PFSK-1 (cell line): Measurements from ENCODE around the gene ACD.

Experiments
- FOXP2 ChIP-seq: optimal IDR thresholded peaks from 2 replicates; pipeline ENCODE3; 2011; ENCODE audit warnings: borderline replicate concordance, control low read depth, inconsistent platforms; ENCODE audit not compliant: insufficient read depth; ENCODE audit errors: extremely low read length, extremely low read depth
- POLR2AphosphoS5 ChIP-seq: IDR thresholded peaks from 2 replicates; pipeline ENCODE4 v1.6.1; 2012; ENCODE audit warnings: low read depth, mild to moderate bottlenecking, control low read depth, low read length, moderate library complexity
- SIN3A ChIP-seq: IDR thresholded peaks from 2 replicates; pipeline ENCODE4 v1.6.1; 2012; ENCODE audit warnings: mild to moderate bottlenecking, low read length, moderate library complexity, borderline replicate concordance; ENCODE audit not compliant: insufficient read depth
- TAF1 ChIP-seq: IDR thresholded peaks from 2 replicates; pipeline ENCODE4 v1.6.1; 2012; ENCODE audit warnings: low read length, control low read depth, borderline replicate concordance; ENCODE audit not compliant: insufficient read depth
- TF ChIP-seq, protein P1 (sequence below), 2 experiments: IDR thresholded peaks; 2 replicates each; pipeline versions ENCODE4 v1.6.1 to v1.8.0; 2011 to 2012; ENCODE audit warnings: low read depth in 2 of 2, low read length in 2 of 2, control low read depth in 1 of 2, inconsistent platforms in 1 of 2, mild to moderate bottlenecking in 1 of 2, moderate library complexity in 1 of 2; ENCODE audit not compliant: insufficient read depth in 1 of 2

ACD gene

DNA sequence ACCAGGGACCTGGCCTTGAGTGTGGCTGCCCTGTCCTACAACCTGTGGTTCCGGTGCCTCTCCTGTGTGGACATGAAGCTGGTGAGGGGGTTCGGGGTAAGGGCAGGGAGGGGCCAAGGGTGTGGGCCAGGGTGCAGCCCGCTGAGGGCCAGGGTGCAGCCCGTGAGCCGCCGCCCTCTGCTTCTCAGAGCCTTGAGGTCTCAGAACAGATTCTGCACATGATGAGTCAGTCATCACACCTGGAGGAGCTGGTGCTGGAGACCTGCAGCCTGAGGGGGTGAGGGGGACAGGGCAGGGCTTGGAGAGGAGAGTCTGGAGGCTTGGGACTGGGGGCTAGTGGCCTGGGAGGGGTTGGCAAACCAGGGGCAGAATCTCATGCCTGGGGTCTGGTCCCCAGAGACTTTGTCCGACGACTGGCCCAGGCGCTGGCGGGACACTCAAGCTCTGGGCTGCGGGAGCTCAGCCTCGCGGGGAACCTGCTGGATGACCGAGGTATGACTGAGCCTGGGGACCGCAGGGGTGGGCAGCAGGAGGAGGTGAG is 12.9 kb downstream of the ACD start:
- TF ChIP-seq SIN3A (no peak), POLR2AphosphoS5 (no peak)

DNA sequence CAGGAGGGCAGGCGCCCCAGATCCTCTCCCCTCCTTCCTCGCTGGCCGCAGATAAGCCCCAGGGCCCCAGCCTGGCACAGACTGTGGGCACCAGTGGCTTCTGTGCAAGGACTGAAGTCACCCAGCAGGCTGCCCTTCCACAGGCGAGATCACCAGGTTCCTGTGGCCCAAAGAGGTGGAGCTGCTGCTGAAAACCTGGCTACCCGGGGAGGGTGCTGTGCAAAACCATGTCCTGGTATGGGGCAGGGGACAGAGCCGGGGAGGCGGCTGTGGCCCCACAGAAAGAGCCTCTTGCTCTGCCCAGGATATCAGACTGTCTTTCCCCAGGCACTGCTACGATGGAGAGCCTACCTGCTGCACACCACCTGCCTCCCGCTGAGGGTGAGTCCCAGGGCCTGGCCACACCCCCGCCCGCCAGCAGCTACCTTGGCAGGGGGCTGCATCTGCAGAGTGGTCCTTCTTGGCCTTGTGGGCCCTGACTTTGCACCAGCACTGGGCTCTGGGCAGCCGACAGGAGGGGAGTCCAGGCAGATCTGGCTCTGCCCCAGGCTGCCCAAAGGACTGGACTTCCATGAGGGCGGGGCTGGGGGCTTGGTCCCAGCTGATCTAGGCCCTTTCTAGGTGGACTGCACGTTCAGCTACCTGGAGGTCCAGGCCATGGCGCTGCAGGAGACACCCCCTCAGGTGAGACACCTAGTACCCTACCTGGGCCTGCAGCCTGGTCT is 14.5 kb downstream of the ACD start:
- TF ChIP-seq FOXP2: no peak
- no peak for TF ChIP-seq SIN3A
- no peak for TF ChIP-seq TAF1
- TF ChIP-seq, protein P1, sequence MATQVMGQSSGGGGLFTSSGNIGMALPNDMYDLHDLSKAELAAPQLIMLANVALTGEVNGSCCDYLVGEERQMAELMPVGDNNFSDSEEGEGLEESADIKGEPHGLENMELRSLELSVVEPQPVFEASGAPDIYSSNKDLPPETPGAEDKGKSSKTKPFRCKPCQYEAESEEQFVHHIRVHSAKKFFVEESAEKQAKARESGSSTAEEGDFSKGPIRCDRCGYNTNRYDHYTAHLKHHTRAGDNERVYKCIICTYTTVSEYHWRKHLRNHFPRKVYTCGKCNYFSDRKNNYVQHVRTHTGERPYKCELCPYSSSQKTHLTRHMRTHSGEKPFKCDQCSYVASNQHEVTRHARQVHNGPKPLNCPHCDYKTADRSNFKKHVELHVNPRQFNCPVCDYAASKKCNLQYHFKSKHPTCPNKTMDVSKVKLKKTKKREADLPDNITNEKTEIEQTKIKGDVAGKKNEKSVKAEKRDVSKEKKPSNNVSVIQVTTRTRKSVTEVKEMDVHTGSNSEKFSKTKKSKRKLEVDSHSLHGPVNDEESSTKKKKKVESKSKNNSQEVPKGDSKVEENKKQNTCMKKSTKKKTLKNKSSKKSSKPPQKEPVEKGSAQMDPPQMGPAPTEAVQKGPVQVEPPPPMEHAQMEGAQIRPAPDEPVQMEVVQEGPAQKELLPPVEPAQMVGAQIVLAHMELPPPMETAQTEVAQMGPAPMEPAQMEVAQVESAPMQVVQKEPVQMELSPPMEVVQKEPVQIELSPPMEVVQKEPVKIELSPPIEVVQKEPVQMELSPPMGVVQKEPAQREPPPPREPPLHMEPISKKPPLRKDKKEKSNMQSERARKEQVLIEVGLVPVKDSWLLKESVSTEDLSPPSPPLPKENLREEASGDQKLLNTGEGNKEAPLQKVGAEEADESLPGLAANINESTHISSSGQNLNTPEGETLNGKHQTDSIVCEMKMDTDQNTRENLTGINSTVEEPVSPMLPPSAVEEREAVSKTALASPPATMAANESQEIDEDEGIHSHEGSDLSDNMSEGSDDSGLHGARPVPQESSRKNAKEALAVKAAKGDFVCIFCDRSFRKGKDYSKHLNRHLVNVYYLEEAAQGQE (IDR thresholded peaks at IDR 0.05; ENCODE audit: insufficient read depth in 1 of 2, low read depth in 2 of 2, low read length in 2 of 2): no peak
- no peak for TF ChIP-seq POLR2AphosphoS5

DNA sequence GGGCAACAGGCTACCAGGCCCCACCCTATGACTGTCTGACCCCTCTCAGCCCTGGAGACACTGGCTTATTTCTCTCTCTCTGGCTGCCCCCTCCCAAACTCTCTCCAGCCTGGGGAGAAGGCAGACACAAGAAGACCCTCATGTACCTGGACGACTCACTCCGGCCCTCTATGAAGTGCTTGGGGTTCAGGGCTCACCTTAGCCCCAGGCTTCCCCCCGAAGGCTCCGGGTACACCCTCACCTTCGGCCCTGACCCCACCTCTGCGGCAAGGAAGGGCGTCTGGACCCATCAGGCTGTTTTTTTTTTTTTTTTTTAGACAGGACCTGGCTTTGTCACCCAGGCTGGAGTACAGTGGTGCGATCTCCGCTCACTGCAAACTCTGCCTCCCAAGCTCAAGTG is 16.0 kb downstream of the ACD start:
- TF ChIP-seq FOXP2: no peak
- TF ChIP-seq POLR2AphosphoS5: no peak
- TF ChIP-seq, protein P1 (IDR thresholded peaks at IDR 0.05; ENCODE audit: insufficient read depth in 1 of 2, low read depth in 2 of 2, low read length in 2 of 2): no peak
- TF ChIP-seq SIN3A: no peak
- no peak for TF ChIP-seq TAF1

DNA sequence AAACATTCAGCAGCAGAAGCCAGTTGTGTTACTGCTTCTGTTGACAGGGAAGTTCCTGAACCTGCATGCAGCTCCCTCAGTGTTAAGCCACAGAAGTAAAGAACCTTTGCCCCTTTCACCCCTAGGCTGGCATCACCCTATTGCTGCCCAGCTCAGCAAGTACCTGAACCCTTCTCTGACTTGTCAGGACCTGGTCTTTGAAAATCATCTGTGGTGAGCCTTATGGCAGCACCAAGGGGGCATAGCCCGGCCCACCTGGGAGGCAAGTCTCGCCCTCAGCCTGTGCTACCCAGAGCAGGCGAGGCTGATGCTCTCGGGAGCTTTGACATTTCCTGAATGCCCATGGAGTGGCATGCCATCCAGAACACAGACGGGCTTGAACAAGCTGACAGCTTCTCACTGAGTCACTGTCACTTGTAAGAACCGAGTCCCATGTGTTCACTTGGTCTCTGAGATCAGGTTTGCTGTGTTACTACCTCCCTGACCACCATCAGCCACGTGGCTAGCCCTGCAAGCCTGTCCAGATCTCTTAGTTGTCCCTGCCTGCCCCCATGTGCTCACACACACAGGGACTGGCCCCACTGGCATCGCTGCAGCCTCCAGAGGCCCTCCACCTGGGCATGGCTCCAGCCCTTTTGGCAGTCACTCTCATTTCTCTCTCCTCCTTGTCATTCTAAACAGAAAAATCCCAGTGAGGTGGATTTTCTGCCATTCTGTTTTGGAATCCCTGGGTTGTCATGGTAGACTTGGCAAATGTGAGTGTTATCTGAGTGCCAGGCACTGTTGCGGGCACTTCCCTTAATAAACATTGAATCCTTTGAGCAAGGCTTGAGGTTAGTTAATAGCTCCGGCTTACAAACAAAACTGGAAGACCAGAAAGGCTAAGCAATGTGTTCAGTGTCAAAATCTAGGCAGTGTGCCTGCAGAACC is 18.0 kb downstream of the ACD start:
- no peak for TF ChIP-seq SIN3A
- TF ChIP-seq, protein P1 (IDR thresholded peaks at IDR 0.05; ENCODE audit: insufficient read depth in 1 of 2, low read depth in 2 of 2, low read length in 2 of 2): no peak
- no peak for TF ChIP-seq FOXP2
- TF ChIP-seq POLR2AphosphoS5: no peak
- no peak for TF ChIP-seq TAF1

DNA sequence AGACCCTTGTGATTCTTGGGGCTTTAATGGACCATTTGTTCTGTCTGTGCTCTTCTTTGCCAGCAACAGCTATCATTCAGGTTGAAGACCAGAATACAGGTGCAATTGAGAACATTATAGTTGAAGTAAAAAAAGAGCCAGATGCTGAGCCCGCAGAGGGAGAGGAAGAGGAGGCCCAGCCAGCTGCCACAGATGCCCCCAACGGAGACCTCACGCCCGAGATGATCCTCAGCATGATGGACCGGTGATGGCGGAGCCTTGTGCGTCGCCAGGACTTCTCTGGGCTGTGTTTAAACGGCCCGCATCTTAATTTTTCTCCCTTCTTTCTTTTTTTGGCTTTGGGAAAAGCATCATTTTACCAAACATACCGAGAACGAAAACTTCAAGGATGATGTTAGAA is 22.4 kb downstream of the ACD start:
- TF ChIP-seq TAF1 (no peak), SIN3A (no peak), FOXP2 (no peak), POLR2AphosphoS5 (no peak)
- TF ChIP-seq, protein P1 (IDR thresholded peaks at IDR 0.05; ENCODE audit: insufficient read depth in 1 of 2, low read depth in 2 of 2, low read length in 2 of 2): no peak
